Ureter (tissue), 1 donor: Measurements from ENCODE around the gene TRPM3. TPM values are rescaled to one million over a fixed set of nuclear protein-coding genes. Genes with fewer than 3 reads are reported as not detected.
"Not testable (repeated sequence)": the region's sequence is repeated elsewhere in the genome, so short reads cannot be mapped to it uniquely, and the experiment has no call there.

Source experiments
- DNase-seq: peaks from one replicate; pipeline ENCODE4 v3.0.0-alpha.2; 2020; ENCODE audit warnings: low spot score
- total RNA-seq: library from RNA; stranded (reverse); gene quantifications from one replicate; pipeline ENCODE4 v1.2.4, GENCODE V29; 2023
- donor health status: DM: yes; HTN: yes; CAD: no.

Gene TRPM3
- total RNA-seq, 1 donor from 2014 or later, result 1.3 TPM

DNA sequence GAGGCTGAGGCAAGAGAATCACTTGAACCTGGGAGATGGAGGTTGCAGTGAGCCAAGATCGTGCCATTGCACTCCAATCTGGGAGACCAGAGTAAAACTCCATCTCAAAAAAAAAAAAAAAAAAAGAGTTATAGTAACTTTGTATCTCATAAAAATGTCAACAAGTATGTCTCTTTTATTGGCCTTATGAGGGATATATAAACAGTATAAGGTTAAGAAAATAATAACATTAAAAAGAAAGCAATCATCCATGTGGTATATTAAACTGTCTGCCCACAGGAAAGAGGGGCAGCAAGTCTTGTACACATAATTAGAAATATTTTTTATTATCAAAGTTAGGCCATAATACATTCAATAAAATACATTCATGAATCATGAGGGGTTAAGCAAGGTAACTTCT lies 447.6 kb downstream of the TRPM3 start:
- no peak for DNase-seq

DNA sequence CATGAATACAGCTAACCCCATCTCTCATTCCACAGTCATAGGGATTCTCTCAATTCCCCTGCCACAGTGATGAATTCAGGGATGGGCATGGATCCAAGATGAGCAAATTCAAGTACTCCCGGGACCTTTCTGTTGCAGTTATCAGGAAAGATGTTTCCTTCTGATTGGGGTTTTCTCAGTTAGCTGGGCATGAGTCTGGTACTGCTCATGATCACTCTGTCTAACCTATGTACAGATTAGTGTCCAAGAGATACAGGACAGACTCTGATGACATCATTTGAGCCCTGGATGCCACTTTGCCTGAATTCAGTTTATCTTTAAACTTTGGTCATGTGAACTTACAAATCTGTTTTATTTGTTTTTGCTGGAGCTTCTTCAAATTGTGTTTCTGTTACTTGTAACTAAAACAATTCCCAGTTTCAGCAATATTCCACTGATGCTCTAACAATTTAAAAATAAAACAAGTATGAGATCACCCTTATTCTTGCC lies 449.2 kb downstream of the TRPM3 start:
- DNase-seq, result no peak

DNA sequence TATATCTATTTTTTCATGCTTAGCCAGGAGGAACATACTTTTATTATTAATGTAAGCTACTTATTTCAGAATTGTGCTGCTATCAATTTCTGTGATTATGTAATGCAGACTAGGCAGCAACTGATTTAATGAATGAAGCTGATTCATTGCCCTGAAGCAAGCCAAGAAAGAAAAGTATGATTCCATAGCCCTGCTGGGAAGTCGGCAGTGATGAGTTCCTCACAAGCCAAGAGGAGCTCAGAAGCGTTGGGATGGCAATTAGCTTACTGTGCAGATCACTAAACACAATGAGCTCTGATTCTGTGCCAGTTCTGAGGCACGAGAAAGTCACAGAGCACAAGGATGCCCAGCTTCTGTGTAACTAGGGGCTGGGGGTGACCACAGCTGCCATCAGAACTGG lies 452.7 kb downstream of the TRPM3 start:
- no peak for DNase-seq

DNA sequence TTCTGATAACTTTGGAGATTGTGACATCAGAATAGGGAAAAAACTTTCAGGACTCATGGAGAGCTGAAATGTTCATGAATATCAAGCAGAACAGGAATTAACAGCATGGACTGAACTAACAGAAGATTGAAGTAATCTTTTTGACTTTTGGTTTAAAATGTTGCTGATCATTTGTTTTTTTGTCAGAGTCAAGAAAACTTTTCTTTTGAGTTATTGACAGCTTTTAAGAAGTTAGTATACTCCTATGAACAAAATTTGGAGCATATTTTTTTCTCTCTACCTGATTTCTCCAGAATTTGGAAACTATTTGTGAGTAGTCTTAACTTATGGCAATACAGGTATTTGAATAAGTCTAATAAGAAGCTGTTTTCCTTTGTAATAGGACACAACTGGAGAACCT lies 462.7 kb downstream of the TRPM3 start:
- no peak for DNase-seq

DNA sequence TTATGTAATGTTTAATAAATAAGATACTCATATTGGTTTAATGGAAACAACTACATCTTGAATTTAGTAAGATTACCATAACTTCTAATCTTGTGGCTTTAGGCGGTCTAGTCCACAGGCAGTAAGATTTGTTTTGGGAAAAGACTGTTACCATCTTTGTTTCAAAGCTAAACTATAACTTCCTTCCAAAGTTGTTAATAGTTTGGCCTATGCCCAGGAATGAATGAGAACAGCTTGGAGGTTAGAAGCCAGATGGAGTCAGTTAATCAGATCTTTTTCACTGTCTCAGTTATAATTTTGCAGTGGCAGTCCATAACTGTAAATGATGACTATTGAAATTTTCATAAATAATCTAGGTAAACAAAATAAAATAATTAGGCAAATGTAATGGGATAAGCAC lies 465.1 kb downstream of the TRPM3 start:
- DNase-seq, result no peak

DNA sequence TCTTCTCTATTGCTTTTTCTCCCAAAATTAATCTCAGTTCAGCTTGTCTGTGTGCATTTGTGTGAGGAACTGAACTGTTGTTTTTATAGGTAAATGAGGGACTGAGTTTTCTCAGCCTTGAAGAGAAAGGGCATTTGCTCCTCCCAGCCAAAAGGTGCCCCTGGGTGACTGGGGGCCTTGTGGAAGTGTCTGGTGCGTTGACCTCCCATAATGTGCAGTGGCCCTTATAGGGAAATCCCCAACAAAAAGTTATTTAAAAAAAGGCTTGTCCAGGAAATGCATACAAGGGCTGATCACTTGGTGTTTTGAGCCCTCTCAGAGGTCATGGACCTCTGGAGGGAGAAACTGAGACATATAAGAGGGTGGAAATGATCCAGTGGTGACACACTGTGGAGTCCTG lies 467.3 kb downstream of the TRPM3 start:
- DNase-seq, result no peak

DNA sequence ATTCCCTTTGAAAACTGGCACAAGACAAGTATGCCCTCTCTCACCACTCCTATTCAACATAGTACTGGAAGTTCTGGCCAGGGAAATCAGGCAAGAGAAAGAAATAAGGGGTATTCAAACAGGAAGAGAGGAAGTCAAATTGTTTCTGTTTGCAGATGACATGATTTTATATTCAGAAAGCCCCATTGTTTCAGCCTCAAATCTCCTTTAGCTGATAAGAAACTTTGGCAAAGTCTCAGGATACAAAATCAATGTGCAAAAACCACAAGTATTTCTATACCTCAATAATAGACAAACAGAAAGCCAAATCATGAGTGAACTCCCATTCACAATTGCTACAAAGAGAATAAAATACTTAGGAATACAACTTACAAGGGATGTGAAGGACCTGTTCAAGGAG lies 476.8 kb downstream of the TRPM3 start:
- not testable (repeated sequence) for DNase-seq

DNA sequence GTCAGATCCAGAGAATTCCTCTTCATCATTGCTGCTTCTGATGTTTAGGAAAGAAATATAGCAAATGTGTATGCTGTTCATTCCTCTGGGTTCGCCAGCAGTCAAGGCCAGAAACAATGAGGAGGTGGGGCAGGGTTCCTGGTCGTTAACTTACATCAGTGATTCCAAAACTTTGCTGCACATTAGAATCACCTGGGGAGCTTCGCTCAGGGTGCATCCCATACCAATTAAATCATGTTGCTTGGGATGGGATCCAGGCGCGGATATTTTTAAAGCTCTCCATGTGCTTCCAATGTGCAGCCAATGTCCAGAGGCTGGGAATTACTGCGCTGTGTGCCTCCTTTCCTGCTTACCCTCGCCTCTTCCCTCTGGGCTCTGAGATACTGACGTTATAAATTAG lies 479.1 kb downstream of the TRPM3 start:
- DNase-seq, result no peak

DNA sequence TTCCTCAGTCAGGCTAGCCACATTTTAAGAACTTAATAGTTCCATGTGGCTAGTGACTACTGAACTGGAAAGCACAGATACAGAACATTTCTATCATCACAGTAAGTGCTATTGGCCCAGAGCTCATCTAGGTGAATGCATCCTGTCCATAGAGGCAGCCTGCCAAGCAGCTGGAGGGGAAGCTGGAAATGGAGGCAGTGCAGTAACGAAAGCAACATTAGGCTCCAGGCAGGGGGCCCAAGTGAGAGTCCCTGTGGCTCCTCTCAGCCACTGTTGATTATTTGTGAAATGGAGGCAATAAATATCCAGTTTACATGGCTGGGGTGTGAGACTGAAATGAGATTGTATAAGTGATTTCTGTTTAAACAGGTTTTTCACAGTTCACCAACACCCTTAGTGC lies 479.8 kb downstream of the TRPM3 start:
- DNase-seq, result no peak

DNA sequence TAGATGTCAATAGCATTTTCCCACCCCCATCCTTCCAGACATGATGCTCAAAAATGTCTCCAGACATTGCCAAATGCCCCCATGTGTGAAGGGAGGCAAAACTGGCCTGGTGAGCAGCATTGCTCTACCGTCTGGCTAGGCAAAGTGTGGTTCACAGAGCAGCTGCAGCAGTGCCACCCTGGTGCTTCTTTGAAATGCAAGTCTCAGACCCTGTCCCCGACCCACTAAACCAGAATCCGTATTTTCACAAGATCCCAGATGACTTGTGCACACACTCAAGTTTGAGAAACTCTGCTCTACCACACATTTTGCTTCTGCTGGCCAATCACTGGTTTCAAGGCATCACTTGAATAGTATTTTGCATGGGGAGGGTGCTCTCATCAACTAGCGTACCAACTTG lies 480.4 kb downstream of the TRPM3 start:
- DNase-seq, result no peak

DNA sequence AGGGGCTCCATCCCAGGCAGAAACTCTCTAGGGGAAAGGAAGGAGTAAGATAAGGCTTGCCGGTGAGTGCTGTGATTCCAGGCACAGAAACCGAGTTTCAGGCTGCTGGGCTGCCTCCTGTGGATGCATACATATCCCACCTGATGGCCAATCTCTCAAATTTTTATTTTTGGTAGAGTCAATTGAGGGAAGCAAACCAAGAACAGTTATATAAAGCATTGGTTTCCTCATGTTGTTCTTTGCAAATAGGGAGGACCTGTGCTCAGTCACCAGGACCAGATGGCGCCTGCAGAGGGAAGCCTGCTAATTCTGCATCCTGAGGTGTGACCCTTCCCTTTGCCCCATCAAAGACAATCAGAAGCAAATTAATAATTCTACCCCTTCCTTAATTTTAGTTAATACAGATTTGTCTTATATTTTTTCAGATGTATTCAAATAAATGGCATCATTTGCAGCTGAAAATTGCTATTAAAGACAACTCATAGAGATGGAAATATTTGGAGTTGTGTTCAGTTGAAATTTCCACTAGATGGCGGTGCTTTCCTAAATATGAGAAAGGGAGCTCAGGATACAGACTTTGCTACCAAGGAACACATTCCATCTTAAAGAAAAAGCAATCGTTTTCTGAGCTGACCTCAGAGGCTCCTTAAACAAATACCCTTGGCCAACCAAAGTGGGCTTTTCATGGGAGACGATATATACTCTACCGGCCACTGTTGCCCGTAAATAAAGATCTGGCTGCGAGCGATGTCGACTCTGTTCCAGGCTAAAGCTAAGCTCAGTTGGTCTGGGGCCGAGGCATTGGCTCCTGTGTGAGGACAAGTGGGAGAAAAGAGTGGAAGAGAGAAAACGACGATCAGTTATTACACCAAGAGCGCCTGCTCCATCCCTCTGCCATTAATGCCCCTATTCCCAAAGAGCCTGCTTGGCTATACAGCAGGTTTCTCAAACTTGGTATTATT lies 481.3 kb downstream of the TRPM3 start:
- no peak for DNase-seq

DNA sequence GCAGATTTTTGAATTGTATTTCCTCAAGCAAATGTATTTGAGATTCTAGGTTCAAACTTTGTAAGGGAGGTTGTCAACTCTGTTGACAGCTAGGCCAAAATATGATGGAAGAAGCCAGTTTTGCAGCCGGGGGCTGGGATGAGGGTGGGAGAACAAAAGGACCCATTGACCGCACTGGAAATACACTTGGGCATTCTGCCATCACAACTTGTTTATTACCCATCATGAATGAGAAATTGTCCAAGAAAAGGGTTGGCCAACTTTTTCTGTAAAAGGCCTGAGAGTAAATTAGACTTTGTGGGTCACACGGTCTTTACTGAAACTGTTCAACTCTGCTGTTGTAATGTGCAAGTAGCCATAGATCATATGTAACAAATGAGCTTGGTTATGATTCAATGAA lies 485.6 kb downstream of the TRPM3 start:
- no peak for DNase-seq

DNA sequence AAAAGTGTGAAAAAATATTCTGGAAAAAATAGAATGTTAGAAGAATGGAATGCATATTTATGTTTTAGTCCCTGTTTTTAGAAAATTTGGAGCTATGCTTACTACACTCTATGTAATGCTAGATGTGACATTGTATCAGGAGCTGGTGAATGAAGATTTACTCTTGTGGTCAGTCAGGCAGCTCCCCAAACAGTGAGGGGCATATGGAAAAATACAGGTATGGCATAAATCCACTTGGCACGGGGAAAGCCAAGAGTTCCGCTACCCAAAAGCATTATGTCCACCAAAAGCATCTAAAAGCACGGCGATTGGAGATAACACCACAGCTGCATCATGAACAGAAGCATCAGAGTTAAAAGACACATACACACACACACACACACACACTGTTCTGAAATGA lies 486.7 kb downstream of the TRPM3 start:
- no peak for DNase-seq

DNA sequence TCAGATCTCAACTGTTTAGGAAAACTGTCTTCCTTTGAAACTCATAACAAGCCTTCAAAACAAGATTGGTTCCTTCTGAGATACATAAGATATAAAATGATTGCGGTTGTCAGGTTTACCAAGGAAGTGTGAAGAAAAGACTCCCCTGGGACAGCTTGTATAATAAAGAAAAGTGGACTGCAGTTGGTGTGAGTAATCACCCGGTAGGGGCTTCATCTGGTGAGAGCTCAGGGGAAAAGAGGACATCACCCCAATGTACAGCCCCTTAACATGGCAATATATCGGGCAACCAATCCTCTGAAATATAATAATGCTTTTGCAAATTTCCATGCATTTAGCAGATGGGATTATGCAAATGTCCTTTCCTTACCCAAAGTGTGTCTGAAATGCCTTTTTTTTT lies 490.4 kb downstream of the TRPM3 start:
- DNase-seq, result no peak

DNA sequence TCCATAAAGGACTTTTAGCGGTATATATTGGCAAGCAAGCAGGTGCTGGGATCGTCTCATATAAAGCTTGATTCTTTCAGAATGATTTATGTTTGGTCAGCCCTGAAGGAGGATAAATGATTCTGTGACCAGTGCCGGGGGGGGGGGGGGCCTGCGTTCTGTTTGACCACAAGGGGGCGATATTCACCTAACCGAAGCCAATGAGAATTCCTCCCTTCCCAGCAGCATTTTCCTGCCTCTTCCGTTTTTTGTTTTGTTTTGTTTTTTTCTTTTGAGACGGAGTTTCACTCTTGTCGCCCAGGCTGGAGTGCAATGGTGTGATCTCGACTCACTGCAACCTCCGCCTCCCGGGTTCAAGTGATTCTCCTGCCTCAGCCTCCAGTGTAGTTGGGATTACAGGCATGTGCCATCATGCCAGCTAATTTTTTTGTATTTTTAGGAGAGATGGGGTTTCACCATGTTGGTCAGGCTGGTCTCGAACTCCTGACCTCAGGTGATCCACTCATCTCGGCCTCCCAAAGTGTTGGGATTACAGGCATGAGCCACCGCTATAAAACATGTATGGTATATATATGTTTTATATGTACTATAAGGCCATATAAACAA lies 492.2 kb downstream of the TRPM3 start:
- not testable (repeated sequence) for DNase-seq

DNA sequence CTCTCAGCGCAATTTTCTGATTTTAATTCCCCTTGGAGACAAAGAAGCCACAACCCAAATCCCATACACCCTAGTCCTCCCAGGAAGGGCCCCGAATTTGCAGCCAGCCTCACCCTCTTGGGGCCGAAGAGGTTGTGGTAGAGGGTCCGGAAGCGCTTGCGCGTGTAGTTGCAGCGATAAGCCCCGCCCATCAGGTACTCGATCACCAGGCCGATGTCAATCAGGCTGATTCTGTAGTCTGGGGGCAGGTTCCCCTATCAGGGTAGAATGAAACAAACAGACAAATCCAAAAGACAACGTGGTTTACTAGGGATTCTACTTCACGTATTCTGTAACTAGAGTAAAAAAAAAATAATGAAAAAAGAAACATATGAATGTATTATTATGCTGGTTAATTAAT lies 496.3 kb downstream of the TRPM3 start:
- DNase-seq, result no peak

DNA sequence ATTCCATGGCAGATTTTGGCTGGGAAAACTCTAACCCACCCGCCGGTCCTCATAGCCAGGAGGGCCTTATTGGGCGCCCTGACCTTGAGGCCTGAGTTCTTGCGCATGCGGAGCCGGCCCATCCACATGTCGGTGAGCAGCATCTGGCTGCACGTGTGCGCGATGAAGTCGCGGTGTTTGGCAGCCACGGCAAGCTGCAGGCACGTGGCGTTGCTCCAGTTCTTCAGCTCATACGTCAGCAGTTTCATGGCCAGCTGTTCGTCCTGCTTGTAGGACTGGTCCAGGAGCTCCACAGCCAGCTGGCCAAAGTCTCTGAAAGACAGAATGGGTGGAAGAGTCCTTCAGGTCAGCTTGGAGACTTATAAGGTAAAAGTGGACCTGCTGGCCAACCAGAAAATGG lies 502.6 kb downstream of the TRPM3 start:
- no peak for DNase-seq

DNA sequence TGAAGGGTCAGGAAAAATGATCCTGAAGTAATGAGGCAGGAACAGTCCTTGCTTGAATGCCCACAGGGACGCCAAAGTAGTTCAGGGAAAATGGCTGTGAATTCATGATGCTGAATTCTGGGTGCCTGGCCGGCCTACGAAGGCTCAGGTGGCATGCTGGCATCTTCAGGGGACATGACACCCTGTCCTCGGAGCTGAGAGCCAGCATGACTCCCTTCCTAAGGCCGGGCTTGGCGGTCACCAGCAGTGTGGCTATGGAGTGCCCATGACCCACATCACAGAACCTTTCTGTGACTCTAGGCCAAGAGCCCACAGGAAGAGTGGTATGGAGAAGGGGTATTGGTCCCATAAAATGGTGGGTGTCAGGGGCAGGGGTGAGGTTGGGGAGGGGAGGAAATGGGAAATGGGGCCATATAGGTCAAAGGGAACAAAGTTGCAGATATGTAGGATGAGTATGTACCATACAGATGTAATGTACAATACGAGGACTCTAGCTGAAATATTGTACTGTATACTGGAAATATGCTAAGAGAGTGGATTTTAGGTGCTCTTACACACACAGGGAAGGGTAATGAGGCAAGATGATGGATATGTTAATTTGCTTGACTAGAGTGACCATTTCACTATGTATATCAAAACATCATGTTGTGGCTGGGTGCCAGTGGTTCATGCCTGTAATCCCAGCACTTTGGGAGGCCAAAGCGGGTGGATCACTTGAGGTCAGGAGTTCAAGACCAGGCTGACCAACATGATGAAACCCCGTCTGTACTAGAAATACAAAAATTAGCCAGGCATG lies 504.2 kb downstream of the TRPM3 start:
- DNase-seq, result no peak

DNA sequence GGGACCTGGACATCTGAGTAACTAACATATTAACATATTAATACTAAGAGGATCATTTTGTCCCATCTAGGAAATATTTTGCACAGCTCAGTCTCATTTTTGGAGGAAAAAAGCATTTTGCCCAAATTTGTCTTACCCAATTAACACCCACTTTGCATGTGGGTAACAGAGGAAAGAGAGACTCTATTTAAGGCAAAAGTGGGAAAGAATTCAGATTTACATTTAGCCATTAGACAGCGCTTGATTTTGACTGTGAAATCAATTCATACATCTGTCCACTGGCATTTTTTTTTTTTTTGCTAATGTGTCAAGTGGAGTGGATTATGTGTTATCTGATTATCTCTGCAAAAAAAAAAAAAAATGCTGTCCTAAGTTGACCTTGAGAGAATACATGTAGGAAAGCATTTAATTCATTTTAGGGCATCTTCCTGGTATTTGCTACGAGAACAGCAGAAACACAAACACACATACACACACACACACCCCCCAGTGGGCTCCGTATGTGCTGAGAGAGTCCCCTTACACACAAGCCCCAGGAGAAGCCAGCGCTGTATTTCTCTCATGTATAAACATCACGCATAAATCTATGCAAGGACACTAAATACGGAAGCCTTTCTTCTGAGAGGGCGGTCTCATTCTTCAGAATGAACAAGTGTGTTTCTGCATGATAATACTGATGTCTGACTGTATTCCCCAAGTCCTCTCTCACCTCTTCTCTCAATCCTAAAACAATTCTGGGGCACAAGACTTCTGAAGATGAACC lies 505.0 kb downstream of the TRPM3 start:
- DNase-seq, result no peak

DNA sequence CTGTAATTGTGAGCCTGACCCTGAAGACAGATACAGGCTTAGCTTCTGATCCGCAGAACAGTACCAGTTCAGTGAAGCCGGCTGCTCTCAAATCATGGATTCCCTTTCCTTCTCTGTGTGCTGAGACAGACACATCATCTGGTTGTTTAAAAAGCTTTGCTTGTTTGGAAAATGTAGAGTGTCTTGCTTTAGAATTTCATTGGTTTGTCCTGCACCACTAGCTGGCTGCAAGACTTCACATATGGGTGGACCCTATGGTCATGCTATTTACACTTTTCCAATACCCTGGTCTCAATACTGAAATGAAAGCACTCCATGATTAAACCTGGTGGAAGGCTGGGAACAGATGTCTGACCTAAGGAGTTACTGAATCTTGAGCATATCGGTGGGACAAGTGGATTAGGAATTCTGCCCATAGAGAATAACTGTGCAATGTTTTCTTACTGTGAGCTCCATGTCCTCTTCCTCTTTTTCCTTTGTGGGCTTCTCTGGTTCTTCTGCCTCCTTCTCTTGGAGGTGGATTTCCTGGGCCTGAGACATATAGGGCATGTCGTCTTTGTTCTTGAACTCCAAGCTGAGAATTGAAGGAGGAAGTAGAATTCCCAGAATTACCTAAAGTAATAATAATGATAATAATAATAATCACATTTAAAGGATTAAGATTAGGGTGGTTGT lies 505.8 kb downstream of the TRPM3 start:
- no peak for DNase-seq
